HG03039 (cell line): Measurements from ENCODE around the gene ACTN4.

Experiments used
- ATAC-seq: cut with Tn5 transposase; IDR thresholded peaks from one replicate; pipeline ENCODE4 v1.9.1; 2021; ENCODE audit warnings: mild to moderate bottlenecking, moderate library complexity; ENCODE audit not compliant: unreplicated experiment

ACTN4 gene

DNA sequence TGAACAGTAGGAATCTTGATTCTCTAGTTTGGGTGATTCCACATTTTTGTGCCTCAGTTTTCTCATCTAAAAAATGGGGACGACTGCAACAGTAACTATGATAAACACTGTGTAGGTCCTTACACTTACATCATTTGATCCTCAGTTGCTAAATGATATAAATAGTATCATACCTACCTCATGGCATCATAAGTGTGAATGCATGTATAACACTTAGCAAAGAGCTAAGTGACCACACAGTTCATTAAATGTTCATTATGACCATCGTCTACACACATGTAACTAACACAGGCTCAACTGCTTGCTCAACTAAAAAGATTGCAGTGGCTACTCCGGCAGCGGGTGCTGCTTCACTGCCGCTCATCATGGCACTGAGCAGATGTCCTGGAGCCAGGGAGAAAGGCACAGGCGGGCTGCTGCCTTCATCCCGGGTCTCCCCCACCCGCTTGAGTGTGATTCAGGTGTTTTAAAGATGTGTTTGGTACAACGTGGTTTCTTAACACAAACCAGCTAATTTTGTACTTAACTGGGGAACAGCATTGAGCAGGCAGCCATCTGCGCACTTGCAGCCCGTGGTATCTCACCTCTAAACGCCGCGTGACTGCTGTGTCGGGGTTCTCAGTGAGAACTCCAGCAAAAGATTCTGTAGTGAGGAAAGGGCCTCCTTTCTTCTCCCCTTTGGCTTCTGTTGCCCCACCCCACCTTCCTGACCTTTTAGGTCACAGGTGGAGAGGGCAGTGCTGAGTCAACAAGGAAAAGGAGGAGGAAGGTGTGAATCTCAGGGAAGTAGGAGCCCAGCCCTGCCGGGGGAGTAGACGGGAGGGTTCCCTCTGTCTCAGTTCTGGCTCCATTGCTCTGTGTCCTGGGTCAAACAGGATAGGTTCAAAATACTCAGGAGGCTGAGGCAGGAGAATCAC, 11.7 kb upstream of the ACTN4 start:
- no peak for ATAC-seq

DNA sequence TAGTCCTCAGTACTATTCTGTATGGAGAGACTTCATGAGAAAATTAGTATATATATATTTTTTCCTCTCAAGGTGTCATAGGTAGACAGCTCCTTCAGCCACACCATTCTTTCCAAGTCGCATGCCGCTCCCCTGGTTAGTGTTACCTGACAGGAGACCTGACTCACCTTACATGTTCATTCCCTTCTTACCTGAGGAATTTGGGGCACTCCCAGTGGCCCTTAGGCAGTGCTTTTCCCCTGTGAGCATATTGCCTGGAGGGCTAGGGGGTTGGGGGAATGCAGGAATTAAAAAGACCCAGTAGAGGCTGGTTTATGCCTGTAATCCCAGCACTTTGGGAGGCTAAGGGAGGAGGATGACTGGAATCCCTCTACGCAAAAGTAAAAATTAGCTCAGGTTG, 9.0 kb upstream of the ACTN4 start:
- ATAC-seq = no peak

DNA sequence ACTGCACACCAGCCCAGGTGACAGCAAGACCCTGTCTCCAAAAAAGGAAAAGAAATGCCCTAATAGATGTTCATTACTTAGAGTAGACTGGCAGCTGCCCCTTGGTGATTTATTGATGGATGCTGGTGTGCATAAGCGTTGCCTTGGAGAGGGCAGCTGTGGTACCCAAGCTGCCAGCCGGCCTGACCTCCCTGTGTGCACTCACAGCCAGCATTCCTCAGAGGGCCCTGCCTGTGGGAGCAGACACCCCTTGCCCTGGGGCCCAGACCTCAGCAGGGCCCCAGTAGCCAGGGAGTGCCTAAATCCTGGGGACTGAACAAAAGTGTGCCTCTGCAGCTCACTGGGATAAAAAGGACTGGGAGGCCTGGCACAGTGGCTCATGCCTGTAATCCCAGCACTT, 7.8 kb upstream of the ACTN4 start:
- no peak for ATAC-seq

DNA sequence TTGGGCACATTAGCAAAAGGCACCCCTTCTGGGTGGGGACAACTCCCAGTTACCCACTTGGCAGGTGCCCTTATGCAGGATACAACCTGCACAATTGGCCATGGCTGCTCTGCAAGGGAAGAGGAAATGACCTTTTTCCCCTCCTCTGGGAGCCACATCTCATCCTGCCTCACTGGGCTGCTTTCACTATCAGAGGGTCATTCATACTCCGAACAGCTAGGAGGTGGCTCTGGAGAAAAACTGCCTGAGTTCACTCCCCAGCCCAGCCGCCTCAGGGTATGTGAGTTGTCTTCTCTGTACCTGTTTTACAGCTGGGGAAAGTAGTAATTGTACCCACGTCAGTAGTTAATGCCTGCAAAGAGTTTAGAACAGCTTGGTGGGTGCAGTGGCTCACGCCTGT, 7.1 kb upstream of the ACTN4 start:
- ATAC-seq = no peak

DNA sequence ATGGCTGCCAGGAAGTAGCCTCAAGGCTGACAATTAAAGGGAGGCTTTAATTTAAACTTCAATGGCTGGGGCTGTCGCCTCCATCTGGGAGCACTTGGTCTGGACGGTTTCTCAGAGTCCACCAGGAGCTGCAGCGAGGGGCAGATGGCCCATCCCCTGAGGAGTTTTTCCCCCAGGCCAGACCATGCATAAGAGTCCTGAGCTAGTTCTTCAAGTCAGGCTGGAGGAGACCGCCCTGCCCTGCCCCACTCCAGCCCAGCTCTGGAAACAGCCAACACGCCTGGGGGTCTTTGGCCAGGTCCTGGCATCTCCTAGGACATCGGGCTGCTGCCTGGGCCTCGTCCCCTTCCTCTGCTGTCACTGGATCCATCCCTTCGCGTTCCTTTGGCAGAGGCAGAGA, 5.3 kb upstream of the ACTN4 start:
- ATAC-seq = no peak

DNA sequence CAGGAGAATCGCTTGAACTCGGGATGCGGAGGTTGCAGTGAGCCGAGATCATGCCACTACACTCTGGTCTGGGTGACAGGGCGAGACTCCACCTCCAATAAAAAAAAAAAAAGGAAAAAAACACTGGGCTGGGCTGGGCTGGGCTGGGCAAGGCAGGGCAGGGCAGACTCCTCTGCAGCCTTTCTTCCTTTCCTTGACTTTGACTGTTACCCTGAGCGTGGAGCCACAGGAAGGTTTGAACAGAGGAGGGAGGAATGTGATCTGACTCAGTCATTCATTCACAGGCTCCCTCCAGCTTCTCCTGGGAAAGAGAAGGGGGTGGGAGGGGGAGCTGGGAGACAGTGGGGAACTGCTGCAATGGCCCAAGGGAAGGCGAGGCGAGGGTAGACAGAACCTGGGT, 2.7 kb upstream of the ACTN4 start:
- no peak for ATAC-seq

DNA sequence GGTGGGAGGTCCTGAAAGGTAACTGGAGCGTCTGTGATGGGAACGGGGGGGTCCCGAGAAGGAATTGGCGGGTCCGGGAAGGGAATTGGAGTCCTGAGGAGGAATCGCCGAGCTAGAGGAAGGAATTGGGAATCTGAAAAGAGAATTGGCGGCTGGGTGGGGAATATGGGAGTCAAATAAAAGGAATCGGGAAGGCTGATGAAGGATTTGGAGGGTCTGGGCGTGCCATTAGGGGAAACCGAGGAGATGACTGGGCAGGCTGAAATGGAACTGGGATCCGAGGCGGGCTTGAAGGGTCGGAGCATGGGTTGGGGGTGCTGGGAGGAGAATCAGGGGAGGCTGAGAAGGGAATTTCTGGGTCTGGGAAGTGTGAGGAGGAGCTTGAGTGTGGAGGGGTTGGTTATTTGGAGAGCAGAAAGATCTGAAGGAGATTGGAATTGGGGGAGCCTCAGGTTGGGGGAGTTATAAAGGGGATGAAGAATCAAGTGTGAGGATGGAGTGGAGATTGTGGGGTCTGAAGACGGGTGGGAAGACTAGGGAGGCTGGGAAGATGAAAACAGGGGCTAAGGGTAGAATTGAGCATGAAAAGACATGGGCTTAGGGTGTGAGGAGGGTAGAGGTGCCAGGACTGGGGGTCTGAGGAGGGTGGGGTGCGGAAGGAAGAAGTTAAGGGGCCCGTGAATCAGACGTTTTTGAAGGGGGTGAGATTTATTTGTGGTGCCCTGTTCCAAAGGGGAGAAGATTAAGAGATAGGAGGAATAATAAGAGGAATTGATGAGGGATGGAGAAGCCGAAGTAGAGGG, 718 bp downstream of the ACTN4 start:
- no peak for ATAC-seq

DNA sequence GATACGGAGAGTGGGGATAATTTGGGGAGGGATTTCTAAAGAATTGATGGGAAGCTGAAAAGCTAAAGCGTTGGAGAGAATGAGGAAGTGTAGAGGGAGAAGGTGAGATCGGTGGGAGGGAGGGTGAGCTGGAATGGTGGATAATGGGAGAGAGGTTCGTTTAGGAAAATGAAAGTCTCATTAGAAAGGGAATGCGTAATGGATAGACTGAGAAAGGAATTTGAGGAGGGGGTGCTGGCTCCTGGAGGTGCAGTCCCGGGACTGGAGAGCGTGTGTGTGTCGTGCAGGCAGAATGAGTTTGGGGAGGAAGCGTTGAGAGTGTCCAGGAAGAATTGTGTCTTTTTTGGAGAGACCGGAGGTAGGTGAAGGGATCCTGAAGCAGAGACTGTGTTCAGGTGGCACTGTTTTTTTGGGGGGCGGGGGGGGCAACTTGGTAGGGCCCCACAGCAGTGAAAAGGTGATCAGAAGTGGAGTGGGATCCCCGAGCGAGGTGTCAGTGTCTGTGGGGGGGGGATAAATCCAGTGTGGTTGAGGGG, 1.4 kb downstream of the ACTN4 start:
- ATAC-seq = no peak

DNA sequence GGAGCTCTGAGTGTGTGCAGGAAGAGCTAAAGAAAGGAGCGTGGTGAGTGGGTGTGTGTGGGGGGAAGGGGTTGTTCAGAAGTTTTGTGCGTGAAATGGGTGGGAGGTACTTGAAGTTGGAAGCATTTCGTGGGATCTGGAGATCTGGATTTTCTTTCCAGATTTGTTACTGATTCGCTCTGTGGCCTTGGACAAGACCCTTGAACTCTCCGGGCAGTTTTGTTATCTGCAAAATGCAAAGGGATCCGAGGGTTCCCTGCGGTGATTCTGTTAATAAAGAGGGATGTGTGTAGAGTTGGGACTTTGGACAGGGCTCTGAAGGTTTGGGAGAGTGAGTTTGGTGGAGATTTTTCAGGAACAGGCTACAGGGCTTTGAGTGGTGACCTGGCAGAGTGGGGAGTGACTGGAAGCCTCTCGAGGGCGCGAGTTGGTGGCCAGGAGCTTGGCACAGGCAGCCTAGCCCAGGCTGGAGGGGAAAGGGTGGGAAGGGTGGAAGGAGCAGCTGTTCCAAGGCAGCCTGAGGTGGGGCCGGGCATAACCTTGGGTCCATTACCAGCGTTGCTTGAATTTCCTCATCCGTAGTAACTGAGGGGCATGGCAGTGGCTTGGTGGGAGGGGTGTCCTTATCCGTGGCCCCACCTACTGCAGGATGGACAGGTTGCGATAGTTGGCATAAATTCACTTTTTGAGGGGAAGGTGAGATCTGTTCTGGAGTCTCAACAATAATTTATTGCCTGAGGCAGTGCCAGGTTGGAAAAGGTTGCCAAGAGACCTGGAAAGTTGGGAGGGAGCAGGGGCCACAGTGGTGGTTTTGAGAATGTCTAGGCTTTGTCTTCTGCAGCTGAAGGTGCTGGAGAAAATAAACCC, 2.1 kb downstream of the ACTN4 start:
- no peak for ATAC-seq

DNA sequence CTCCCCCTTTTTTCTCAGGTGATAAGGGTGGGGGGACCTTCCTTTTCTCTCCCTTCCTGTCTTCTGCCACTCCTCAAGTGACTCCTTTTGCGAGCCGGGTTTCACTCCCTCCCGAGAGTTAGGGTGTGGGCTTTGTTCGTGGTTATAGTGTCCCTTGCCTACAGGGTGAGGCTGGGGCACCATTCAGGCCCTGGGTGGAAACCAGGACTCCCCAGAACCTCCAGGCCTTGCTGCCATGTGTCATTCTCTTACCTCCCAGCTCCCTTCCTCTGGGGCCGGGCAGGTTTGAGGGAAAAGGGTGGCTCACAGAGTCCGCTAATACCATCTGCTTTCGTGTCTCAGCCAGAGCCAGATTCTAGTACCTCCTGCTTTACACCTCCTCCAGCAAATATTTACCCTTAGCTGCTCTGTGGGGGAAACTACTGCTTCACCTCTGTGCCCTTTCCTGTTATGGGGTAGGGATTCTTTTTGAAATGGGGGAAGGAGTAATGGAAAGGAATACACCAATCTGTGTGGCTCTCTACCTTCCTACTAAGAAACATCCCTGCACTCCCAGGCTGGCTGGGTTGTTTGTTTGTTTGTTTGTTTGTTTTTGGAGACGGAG, 2.8 kb downstream of the ACTN4 start:
- ATAC-seq = no peak

DNA sequence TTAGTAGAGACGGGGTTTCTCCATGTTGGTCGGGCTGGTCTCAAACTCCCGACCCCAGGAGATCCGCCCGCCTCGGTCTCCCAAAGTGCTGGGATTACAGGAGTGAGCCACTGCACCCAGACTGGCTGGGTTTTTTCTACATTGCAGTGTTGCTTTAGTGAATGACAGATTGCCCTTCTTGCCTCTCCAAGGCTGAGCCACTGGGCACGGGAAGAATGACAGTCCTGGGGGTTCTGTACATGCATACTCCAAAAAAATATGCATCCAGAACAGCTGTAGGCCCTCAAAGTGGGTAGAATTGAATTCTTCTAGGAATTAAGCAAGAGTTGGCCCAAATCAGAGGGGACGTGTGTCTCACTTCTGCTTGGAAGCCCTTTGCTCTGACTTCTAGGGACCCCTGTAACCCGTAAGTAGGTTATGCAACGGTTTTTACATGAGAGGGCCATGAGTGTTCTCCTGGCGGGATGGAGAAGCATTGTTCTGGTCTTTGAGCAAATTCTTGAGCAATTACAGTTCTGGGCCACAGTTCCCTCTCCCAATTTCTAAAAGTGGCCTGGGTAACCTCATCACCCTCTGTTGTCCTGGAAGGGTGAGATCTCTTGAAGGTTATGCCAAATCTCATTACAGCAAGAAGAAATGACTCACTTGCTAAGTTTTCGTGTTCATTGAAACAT, 3.6 kb downstream of the ACTN4 start:
- ATAC-seq = no peak

DNA sequence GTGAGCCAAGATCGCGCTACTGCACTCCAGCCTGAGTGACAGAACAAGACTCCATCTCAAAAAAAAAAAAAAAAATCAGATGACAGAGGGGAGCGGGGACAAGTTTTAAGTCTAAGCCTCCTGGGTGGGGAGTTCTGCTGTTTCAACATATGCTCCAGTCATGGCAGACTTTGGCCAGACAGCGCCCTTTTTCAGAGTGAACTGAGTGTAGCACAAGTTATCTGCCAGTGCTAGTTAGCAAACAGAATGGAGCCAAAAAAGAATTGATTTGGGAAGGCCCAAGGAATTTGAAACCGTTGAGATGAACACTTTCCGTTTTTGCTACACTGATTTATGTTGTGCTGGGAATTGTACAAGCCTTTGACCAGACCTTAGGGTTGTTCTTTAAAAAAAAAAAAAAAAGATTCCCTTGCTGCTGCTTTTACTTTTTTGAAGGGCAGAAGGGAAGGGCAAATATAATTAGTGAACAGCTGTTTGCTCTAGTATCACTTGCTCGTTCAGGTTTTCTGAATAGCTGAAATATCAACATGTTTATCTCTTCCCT, 5.7 kb downstream of the ACTN4 start:
- ATAC-seq = no peak

DNA sequence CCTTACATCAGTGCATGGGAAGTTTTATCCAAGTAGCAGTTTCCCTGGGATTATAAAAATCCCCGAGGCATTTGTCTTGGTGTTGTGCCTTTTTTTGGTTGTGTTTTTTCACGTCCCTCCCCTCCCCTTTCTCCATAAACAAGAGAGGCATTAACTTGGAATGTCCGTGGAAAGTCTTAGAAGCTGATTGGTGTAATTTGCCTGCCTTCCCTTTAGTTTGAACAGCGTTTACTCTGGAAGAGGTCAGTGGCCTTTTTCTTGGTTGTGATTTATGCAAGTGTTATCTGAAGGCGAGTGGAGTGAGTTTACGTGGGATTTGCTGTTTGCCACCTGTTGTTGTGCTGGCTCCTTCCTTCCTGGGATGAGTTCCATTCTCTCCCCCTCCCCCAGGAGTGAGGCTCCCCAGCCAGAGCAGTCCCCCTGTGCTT, 7.2 kb downstream of the ACTN4 start:
- no peak for ATAC-seq

DNA sequence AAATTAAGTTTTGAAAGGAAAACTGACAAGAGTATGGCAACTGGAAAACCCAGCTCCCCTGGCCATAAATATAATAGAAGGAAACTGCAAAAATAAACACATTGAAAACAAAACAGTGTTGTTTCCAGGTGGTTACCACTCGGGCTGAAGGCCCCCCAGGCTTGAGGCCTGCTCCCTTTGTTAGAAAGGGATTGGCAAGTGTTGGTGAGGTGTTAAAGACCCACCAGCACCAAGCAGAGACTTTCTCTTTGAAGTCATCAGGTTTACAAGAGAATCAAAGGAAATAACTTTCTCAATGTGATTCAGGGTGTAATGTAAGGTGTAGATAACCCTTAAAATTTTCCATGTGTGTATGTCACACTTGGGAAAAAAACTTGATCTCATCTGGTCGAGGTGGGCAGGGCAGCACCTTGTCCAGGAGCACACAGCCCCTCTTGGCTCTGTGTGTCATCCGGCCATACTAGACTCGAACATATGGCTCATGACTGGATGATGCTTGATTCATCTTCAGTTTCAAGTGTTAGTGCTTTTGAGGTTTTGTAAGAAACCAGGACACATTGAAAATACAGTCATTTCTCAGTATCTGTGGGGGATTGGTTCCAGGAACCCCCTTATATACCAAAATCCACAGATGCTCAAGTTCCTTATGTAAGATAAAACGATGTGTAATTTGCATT, 7.8 kb downstream of the ACTN4 start:
- ATAC-seq = no peak

DNA sequence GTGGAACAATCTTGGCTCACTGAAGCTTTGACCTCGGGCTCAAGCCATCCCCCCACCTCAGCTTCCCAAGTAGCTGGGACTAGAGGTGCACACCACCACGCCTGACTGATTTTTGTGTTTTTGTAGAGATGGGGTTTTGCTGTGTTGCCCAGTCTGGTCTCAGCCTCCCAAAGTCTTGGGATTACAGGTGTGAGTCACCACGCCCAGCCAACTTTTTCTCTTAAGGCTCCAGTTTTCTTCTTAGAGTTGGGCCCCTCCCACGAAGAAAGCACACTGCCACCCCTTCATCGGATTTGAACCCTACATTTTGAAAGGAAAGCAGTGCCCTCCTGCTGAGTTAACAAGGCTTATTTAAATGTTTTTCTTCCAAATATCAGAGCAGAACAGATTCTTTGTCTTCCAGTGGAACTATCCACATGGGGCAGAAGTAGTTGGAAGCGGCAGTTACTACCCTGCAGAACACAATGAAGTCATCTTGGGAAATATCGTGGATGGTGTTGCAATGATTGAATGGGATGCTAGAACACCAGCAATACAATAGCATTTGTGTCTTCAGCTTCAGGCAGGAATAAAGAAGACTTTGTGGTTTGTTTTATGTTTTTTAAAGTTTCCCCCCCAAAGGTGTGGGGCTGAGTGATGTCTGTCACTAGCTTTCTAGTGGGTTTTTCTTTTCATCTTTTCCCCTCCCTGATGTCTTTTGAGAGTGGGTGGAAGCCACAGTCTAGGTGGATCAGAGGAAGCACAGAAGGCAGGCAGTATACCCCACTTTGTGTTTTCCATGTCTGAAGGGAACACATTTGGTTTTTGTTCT, 8.9 kb downstream of the ACTN4 start:
- no peak for ATAC-seq

DNA sequence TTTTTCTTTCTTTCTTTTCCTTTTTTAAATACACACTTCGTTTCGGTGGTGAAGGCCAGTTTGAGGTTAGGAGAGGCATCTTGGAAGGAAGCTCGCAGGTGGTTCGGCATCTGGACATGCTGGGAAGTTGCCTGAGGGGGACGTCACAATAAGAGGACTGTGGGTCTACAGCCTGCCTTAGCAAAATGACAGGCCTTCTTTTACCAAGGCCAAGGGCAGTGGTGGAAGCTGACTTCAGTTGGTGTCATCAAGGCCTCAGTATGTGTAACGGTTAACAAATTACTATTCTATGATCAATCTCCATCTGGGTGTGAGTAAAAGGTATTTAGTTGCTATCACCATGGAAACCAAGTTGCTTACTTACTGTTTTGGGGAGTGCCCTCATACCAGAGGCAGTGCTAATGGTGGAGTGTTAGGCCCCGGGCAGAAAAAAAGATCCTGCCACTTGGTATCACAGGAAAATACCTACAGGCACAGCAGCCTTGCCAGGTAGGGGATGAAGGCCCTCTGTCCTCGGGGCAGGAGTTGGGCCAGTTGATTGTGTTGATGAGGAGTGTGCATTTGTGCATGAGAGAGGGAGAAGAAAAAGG, 10.3 kb downstream of the ACTN4 start:
- no peak for ATAC-seq

DNA sequence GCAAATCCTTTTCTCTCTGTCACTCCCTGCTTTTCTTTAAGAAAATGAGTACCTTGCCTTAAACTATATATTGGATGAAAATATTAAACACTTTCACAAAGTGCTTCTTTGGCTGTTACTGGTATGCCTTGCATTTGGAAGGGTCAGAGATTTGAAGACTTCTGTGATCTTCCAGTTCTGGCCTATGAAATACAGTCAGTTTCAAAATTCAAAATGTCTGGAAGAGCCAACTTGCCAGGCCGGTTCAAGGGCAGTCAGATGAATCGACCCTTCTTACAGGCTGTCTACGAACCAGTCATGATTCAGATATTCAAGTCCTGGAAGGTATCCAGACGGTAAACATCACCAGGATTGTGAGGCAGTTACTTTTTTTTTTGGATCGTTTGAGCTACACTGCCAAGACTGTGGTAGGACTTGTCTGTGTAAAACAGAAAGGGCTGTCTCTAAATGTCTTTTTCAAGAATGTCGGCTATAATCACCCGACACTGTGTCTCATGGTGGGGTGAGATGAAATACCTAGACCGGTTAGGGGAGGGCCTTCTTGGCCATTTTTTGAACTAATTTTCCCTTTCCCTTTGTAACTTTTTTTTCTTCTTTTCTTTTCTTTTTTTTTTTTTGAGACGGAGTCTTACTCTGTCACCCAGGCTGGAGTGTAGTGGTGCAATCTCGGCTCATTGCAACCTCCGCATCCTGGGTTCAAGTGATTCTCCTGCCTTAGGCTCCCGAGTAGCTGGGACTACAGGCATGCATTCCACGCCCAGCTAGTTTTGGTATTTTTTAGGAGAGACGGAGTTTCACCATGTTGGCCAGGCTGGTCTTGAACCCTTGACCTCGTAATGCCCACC, 11.2 kb downstream of the ACTN4 start:
- ATAC-seq = no peak
